SIG-M5 treated with dmso at 0.1 percent for 504 hours (cell line): ENCODE data around the gene FNDC8.
"Not testable (repeated sequence)": the region's sequence is repeated elsewhere in the genome, so short reads cannot be mapped to it uniquely, and the experiment has no call there.

Experiments
- DNase-seq: peaks from one replicate; lab custom pipeline; 2025; ENCODE audit not compliant: unreplicated experiment; lab: John Stamatoyannopoulos, UW

FNDC8 gene

GRCh38 chr17:35167666-35168065, 46.3 kb downstream of the FNDC8 start:
- no peak for DNase-seq

- DNase-seq: no peak
These were observed 48.5 kb downstream of the FNDC8 start for GRCh38 chr17:35169835-35170363.

- DNase-seq: no peak
These were observed 49.8 kb downstream of the FNDC8 start for GRCh38 chr17:35170968-35171771.

- no peak for DNase-seq
These were observed 50.4 kb downstream of the FNDC8 start for GRCh38 chr17:35171834-35172233.

GRCh38 chr17:35172321-35172720, 50.9 kb downstream of the FNDC8 start:
- not testable (repeated sequence) for DNase-seq

DNA sequence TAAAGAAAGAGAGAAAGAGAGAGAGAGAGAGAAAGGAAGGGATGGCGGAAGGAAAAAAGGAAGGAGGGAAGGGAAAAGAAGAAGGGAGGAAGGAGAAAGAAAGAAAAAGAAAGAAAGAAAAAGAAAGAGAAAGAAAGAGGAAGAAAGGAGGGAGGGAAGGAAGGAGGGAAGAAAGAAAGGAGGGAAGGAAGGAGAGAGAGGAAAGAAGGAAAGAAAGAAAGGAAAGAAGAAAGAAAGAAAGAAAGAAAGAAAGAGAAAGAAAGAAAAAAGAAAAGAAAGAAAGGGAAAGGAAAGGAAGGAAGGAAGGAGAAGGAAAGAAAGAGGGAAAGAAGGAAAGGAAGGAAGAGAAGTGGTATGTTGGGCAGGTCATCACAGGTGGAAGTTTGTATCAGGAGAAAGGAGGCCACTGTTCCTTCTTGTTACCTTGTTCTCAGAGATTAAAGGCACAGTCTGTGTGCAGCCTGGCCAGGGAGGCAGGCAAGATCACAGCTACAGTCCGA, 53.5 kb downstream of the FNDC8 start:
- no peak for DNase-seq

DNA sequence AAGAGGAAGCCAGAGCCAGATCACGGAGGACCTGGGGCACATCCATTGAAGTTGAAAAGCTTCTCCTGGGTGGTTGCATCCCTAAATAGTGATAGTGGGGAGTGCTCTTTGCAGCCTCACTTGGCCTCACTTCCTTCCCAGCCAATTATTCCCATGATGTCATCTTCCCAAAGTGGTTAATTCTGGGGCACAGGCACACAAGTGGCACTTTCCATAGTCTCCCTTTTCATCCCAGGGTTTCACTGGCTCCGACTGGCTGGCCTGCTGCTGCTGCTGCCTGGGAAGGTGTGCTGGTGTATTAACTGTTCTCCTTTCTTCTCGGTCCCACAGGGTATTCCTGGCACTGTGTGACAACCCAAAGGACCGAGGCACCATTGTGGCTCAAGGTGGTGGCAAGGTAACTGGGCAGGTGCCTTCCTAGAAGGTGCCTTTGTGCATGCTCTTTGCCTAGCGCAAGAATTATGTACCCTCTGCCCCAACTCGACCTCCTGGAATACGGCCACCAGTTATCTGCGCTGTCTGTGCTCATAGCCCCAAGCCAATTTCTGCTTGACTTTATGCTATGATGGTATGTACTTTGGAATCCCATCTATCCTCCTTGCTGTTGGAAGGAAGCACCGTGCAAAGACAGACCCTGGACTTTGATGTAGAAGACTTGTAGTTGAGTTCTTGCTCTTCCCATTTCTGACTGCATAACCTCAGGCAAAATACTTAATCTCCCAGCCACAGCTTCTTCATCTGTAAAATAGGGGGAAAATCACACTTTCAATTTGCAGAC, 54.4 kb downstream of the FNDC8 start:
- no peak for DNase-seq

DNA sequence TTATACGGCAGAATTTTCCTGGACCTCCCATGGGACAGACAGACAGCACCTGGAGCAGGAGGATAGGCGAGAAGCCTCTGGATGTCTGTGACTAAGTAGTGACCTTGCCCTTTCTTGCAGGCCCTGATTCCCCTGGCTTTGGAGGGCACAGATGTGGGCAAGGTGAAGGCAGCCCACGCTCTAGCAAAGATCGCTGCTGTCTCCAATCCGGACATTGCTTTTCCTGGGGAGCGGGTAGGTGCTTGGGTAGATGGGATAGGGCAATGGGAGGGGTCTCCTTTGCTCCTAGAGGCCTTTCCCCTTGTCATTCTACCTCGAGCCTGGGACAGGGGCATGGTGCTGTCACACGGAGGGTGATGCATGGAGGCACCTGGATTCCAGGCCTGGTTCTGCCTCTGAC, 55.5 kb downstream of the FNDC8 start:
- no peak for DNase-seq

GRCh38 chr17:35179379-35179778, 58.0 kb downstream of the FNDC8 start:
- not testable (repeated sequence) for DNase-seq
